GM12873 (cell line): ENCODE measurements around the gene PEX11A.

ENCODE experiments used
- TF ChIP-seq, protein P1 (sequence below): IDR thresholded peaks from 2 replicates; pipeline ENCODE4 v1.5.1; 2012; ENCODE audit warnings: low read depth, mild to moderate bottlenecking, moderate library complexity, low read length, control low read depth; ENCODE audit not compliant: insufficient read depth; ENCODE audit errors: missing control alignments

Gene PEX11A

GRCh38 chr15:89631902-89632264 lies 58.7 kb downstream of the PEX11A start:
- TF ChIP-seq, protein P1, sequence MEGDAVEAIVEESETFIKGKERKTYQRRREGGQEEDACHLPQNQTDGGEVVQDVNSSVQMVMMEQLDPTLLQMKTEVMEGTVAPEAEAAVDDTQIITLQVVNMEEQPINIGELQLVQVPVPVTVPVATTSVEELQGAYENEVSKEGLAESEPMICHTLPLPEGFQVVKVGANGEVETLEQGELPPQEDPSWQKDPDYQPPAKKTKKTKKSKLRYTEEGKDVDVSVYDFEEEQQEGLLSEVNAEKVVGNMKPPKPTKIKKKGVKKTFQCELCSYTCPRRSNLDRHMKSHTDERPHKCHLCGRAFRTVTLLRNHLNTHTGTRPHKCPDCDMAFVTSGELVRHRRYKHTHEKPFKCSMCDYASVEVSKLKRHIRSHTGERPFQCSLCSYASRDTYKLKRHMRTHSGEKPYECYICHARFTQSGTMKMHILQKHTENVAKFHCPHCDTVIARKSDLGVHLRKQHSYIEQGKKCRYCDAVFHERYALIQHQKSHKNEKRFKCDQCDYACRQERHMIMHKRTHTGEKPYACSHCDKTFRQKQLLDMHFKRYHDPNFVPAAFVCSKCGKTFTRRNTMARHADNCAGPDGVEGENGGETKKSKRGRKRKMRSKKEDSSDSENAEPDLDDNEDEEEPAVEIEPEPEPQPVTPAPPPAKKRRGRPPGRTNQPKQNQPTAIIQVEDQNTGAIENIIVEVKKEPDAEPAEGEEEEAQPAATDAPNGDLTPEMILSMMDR: no peak
